C4-2B (cell line): ENCODE data around the gene IPO5.

Source experiments
- CTCF ChIP-seq: fragments of 450-650 bp; conservative IDR thresholded peaks from 2 replicates; pipeline ENCODE4 v1.5.1; 2017; ENCODE audit warnings: mild to moderate bottlenecking
- ZFX ChIP-seq: fragments of 450-650 bp; IDR thresholded peaks from 2 replicates; pipeline ENCODE4 v1.6.1; 2017

GRCh38 chr13:97936036-97936435, 17.4 kb upstream of the IPO5 start:
- TF ChIP-seq CTCF (no peak), ZFX (no peak)
